ENCODE measurements around the gene PIM2.
A peak's percentile ranks its signal among the peaks of the same experiment; 100 is the strongest.
"Not testable (repeated sequence)": the region's sequence is repeated elsewhere in the genome, so short reads cannot be mapped to it uniquely, and the experiment has no call there.

PIM2 gene

GRCh38 chrX:48905090-48905790 is 13.6 kb downstream of the PIM2 start:
- DNase-seq (ENCODE audit: low read depth) = no peak

GRCh38 chrX:48904626-48905025 is 14.2 kb downstream of the PIM2 start:
- DNase-seq (ENCODE audit: low read depth) = no peak

DNA sequence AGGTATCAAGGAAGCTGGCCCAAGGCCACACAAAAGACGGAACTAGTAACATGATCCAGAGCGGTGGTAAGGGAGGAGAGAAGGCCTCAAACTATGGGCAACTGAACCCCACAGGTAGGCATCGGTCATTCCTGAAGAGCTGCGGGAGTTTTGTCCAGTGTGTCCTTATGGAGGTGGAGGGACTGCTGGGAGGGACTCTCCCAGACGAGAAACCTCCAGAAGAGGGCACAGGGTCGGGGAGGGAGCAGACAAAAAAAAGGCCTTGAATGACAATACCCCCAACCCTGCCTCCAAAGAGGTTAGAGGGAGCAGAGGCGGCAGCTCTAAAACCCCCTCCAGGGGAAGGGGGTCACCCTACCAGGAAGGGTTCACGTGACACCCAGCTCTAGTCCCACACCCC is 14.6 kb downstream of the PIM2 start:
- no peak for DNase-seq (ENCODE audit: low read depth)

- DNase-seq (ENCODE audit: low read depth) = no peak
These were observed 15.5 kb downstream of the PIM2 start for GRCh38 chrX:48903290-48903689.

- no peak for DNase-seq (ENCODE audit: low read depth)
These were observed 16.0 kb downstream of the PIM2 start for GRCh38 chrX:48902776-48903175.

GRCh38 chrX:48902135-48902534 is 16.7 kb downstream of the PIM2 start:
- DNase-seq (ENCODE audit: low read depth) = no peak

GRCh38 chrX:48901069-48901468 is 17.8 kb downstream of the PIM2 start:
- DNase-seq (ENCODE audit: low read depth) = no peak

DNA sequence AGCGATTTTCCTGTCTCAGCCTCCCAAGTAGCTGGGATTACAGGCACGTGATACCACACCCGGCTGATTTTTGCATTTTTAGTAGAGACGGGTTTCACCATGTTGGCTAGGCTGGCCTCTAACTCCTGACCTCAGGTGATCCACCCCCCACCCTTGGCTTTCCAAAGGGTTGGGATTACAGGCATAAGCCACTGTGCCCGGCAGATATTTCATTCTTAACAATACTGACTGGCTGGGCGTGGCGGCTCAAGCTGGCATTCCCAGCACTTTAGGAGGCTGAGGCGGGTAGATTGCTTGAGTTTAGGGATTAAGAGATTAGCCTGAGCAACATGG is 19.8 kb downstream of the PIM2 start:
- no peak for DNase-seq (ENCODE audit: low read depth)

DNA sequence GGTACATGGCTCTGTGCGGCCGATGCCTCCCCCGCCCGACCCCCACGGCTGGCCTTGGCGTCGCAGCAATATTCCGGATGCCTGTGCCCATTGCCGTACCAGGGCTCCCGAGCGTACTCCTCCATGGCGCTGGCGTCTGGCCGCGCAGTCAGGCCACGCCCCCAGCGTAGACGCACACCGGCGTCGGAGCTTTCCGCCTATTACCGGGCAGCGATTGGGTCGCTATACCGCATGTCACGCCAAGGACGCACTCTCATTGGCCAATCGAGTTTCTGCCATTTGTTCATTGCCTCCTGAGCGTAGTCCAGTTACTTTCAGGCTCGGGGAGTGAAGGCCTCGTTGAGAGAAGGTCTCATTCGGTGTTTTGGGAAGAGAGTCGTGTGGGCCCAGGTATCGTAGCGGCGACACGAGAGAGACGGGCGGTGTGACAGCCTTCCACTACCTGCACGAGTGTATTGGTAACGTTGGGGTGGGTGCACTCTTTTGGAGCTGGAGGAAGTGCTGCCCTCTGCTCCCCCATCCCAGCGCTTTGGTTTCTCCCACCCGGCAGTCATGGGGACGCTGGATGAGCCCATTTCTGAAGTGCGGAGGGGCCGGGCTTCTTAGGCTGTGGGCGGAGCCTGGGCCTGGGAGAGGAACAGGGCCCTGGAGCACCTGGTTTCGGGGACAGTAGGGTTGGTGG is 21.1 kb downstream of the PIM2 start, which contains the start of the genes PQBP1 and TIMM17B:
Gene PQBP1 (plus strand): TSS at position 306 of the 682 bp plus-strand sequence. CDS start 580 bp downstream, outside the sequence.
Gene TIMM17B (minus strand): TSS at position 144 of the 682 bp plus-strand sequence. CDS start 19 bp downstream, at position 125.
- DNase-seq (ENCODE audit: low read depth) = peak; percentile 97

- DNase-seq (ENCODE audit: low read depth) = peak; percentile 59
These were observed 21.6 kb downstream of the PIM2 start for GRCh38 chrX:48897157-48897624.

- DNase-seq (ENCODE audit: low read depth) = peak; percentile 32
These were observed 22.2 kb downstream of the PIM2 start for GRCh38 chrX:48896611-48897011.

DNA sequence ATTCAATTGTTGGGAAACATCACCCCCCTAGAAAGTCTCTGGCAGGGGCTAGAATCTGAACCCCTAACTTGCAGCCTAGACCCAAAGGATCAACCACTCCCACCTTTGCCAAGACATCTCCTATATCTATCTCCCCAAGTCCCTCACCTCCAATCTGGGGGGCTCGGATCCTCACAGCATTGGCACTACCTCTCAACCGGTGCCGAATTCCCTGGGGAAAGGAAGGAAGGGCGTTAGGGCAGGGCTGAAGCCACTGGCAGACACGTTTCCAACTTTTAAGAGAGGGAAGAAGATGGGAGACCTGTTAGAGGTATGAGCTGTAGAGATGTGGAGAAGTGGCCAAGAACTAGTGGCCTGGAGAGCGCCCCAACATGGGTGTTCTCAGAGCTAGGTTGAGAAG is 23.9 kb downstream of the PIM2 start:
- no peak for DNase-seq (ENCODE audit: low read depth)

GRCh38 chrX:48893556-48894348 is 25.1 kb downstream of the PIM2 start:
- no peak for DNase-seq (ENCODE audit: low read depth)

- no peak for DNase-seq (ENCODE audit: low read depth)
These were observed 25.9 kb downstream of the PIM2 start for GRCh38 chrX:48892896-48893295.

- DNase-seq (ENCODE audit: low read depth) = peak; percentile 85
These were observed 27.2 kb downstream of the PIM2 start for GRCh38 chrX:48891402-48892288.

GRCh38 chrX:48890934-48891401 is 27.9 kb downstream of the PIM2 start:
- no peak for DNase-seq (ENCODE audit: low read depth)

DNA sequence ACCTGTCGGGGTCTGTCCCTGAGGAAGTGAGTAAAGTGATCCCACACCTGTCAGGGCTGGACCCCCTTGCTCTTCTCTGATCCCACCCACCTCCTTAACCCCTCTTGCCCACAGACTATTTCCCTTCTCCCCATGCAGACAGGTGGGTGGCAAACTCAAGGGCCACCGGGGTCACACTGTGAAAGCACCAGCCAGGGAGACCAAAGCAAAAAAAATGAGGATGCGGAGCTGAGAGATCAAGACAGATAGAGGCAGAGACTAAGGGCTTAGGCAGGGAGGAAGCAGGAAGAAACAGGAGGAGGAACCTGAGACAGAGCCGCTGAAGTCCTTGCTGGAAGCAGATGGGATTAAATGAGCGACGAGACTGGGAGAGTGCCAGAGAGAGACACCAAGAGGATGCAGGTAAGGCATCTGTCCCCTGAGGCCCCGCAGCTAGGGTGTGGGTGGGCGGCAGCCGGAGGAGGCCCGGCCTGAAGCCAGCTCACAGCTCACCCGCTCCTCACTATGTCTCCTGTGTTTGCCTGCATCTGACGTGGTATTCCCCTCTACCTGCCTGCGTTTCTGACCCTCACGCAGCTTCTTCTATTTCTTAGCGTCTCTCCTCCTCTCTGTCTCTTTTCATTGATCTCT is 28.4 kb downstream of the PIM2 start:
- DNase-seq (ENCODE audit: low read depth) = no peak

DNA sequence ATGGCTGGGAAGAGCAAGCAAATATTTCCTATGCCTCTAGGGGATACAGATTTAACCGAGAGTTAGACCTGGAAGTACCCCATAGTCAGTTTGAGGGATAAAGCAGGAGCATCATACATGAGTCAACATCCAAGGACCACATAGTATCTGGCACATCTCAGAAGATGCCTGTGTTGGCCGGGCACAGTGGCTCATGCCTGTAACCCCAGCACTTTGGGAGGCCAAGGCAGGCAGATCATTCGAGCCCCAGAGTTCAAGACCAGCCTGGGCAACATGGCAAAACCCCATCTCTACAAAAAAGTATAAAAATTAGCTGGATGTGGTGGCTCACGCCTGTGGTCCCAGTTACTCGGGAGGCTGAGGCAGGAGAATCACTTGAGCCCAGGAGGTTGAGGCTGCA is 32.2 kb downstream of the PIM2 start:
- not testable (repeated sequence) for DNase-seq (ENCODE audit: low read depth)

- DNase-seq (ENCODE audit: low read depth) = no peak
These were observed 35.1 kb downstream of the PIM2 start for GRCh38 chrX:48883729-48884128.

GRCh38 chrX:48876944-48877343 is 41.9 kb downstream of the PIM2 start:
- DNase-seq (ENCODE audit: low read depth) = not testable (repeated sequence)

DNA sequence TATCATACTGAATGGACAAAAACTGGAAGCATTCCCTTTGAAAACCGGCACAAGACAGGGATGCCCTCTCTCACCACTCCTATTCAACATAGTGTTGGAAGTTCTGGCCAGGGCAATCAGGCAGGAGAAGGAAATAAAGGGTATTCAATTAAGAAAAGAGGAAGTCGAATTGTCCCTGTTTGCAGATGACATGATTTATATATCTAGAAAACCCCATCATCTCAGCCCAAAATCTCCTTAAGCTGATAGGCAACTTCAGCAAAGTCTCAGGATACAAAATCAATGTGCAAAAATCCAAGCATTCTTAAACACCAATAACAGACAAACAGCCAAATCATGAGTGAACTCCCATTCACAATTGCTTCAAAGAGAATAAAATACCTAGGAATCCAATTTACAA is 46.8 kb downstream of the PIM2 start:
- DNase-seq (ENCODE audit: low read depth) = not testable (repeated sequence)

All from amniotic epithelial cell (primary cell).